ENCODE data around the gene ARHGAP10.
"Not testable (repeated sequence)": the region's sequence is repeated elsewhere in the genome, so short reads cannot be mapped to it uniquely, and the experiment has no call there.

Gene ARHGAP10

DNA sequence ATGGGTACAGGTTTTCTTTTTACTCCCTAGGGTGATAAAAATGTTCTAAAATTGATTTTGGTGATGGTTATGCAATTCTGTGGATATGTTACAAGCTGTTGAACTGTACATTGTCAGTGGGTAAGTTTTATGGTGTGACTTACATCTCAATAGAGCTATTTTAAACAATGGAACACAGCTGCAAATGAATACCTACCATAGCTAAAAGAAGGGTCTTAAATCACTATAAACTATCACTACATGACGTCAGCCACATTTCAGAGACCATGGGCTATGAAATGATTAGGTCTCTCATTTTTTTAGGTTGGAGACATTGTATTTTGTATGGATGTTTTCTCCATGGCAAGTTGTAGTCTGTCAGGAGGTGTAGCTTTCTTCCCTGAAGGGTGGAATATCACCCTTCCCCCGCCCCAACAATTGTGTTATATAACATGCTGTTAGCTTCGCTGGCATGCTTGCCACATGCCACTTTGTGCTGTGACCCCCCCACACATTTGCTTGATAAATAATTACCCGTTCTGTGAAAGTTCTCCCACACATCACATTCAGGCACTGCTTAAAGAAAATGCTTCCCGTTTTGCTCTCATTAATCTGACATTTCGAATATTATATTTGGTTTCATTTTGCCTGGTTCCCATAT lies 159.7 kb downstream of the ARHGAP10 start:
- H3K27ac ChIP-seq = no peak overlapping the region
- TF ChIP-seq, protein P1, sequence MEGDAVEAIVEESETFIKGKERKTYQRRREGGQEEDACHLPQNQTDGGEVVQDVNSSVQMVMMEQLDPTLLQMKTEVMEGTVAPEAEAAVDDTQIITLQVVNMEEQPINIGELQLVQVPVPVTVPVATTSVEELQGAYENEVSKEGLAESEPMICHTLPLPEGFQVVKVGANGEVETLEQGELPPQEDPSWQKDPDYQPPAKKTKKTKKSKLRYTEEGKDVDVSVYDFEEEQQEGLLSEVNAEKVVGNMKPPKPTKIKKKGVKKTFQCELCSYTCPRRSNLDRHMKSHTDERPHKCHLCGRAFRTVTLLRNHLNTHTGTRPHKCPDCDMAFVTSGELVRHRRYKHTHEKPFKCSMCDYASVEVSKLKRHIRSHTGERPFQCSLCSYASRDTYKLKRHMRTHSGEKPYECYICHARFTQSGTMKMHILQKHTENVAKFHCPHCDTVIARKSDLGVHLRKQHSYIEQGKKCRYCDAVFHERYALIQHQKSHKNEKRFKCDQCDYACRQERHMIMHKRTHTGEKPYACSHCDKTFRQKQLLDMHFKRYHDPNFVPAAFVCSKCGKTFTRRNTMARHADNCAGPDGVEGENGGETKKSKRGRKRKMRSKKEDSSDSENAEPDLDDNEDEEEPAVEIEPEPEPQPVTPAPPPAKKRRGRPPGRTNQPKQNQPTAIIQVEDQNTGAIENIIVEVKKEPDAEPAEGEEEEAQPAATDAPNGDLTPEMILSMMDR (conservative IDR thresholded peaks at IDR 0.05) = no peak

- TF ChIP-seq, protein P1 (conservative IDR thresholded peaks at IDR 0.05) = no peak
- no peak overlapping the region for H3K27ac ChIP-seq
These were observed 167.6 kb downstream of the ARHGAP10 start for GRCh38 chr4:147899512-147899911.

DNA sequence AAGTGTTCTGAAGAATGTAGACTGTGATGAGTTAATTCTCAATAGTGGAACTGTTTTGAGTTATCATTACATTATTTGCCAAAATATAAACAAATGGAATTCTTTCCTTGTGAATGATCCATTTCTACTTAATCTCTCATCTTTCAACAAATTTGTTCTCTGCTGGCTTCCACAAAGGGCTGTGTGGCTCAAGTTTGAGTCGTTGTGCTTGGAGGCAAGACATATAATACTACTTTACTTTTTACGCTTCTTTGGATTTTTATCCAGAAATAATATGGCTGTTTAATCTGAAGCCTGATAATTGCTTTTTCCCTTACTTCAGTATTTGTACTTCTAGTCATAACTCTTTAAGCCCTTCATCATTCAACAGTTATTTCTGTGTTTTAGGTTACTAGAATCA lies 169.5 kb downstream of the ARHGAP10 start:
- H3K27ac ChIP-seq = no peak overlapping the region
- TF ChIP-seq, protein P1 (conservative IDR thresholded peaks at IDR 0.05) = no peak

DNA sequence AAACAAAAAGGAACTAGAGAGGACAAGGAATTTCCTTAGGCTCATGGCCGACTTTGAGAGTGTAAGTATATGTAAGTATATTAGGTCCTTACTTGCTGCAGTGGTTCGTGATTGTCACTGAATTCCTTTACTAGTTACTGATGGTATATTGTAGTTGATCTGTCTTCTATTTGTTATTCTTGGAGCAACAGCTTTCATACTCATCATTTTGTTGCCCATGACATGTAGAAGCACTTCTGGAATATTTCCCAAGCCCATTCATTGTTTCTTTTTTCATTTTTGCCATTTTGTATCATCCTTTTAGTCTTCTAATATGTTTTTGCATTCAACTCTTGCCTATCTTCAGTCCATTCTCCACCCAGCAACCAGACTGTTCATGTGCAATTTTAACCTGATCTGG lies 170.0 kb downstream of the ARHGAP10 start:
- no peak overlapping the region for H3K27ac ChIP-seq
- TF ChIP-seq, protein P1 (conservative IDR thresholded peaks at IDR 0.05) = no peak

DNA sequence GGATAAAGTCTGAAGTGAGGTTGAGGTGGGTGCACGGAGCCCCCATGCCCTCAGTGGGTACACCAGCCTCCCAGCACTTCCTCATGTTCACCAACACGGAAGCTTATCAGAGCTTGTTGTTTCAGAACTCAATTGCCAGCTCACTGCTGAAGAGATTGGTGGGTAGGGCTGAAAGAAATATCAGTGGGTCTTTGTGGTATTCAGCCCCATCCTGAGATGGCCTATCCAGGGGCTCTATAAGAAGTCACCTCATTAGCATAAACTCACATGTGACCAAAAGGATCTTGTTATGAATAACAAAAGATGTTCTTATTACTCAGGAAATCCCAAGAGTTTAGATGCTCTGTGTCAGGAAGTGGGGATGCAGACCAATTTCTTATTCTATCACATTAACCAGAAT lies 177.3 kb downstream of the ARHGAP10 start:
- TF ChIP-seq, protein P1 (conservative IDR thresholded peaks at IDR 0.05) = no peak
- H3K27ac ChIP-seq = no peak overlapping the region

GRCh38 chr4:147910315-147910714 lies 178.4 kb downstream of the ARHGAP10 start:
- TF ChIP-seq, protein P1 (conservative IDR thresholded peaks at IDR 0.05) = no peak
- peak overlapping the region; percentile 29; the same call in 1 of the 2 replicates for H3K27ac ChIP-seq

DNA sequence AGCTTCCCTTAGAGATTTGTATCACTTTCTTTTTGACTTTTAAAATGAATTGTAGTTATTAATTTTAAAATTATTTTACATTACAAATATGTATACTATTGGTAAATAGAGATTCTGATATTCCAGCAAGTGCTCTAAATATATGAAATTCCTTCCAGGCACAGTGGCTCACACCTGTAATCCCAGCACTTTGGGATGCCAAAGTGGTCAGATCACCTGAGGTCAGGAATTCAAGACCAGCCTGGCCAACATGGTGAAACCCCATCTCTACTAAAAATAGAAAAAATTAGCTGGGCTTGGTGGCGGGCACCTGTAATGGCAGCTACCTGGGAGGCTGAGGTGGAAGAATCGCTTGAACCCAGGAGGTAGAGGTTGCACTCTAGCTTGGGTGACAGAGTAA lies 180.2 kb downstream of the ARHGAP10 start:
- not testable (repeated sequence) for H3K27ac ChIP-seq

DNA sequence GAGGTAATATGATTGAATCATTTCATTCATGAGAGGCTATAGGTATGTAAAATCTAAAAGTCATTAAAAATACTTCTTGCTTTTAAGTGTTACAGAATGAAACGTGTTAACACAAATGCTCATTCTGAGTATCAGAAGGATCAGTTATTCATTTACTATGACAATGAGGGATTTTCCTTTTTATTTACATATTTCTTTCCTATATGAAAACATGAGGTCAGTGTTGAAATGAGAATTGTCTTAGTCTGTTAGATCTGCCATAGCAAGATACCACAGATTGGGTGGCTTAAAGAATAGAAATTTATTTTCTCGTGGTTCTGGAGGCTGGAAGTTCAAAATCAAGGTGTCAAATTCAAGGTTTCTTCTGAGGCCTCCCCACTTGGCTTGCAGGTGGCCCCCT lies 181.2 kb downstream of the ARHGAP10 start:
- H3K27ac ChIP-seq = no peak overlapping the region
- TF ChIP-seq, protein P1 (conservative IDR thresholded peaks at IDR 0.05) = no peak

All from VCaP (cell line).